Bone marrow (tissue), 2 donors: ENCODE measurements around the gene MILR1.
"Not testable (repeated sequence)": the region's sequence is repeated elsewhere in the genome, so short reads cannot be mapped to it uniquely, and the experiment has no call there.

Experiments used
- DNase-seq, 2 donors: peaks; one replicate each; lab custom pipeline; 2025; lab: John Stamatoyannopoulos, UW

The MILR1 gene, protein sequence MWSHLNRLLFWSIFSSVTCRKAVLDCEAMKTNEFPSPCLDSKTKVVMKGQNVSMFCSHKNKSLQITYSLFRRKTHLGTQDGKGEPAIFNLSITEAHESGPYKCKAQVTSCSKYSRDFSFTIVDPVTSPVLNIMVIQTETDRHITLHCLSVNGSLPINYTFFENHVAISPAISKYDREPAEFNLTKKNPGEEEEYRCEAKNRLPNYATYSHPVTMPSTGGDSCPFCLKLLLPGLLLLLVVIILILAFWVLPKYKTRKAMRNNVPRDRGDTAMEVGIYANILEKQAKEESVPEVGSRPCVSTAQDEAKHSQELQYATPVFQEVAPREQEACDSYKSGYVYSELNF

DNA sequence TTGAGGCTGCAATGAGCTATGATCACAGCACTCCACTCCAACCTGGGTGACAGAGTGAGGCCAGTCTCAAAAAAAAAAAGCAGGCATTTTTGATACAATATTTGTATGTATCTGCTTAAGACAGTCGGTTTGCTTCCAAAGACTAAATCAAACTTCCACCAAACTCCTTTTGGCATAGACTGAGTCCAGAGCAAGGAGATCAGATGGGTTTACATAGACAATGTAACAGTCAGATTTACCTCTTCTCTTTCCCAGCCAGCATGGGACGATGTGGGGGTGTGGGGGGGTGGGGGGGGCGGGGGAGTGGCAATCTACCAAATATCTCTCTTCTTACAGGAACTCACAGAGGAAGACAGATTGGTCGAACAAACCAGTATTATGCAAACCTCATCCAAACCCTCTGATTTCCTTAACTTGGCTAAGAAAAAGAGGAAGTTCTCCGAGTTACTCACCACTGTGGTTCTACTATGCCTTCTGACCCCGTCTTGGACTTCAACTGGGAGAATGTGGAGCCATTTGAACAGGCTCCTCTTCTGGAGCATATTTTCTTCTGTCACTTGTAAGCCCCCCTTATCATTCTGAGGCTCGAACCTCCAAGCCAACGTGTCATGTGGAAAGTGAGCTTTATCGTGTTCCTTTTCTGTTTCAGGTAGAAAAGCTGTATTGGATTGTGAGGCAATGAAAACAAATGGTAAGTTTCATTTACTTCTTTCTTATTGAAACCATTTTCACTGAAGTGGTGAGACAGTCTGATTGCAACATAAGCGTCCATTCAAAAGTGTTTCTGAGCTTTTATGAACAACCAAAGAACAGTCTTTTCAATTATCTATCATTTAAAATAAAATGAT lies at the start of gene MILR1:
Gene MILR1 (plus strand): TSS at position 451 of the 848 bp plus-strand sequence. CDS start 54 bp downstream, at position 505.
- peak; percentile 63 to 98 for DNase-seq

GRCh38 chr17:64399767-64400156 lies 49.2 kb upstream of the MILR1 start:
- DNase-seq = no peak

- peak in 1 of 2 donors; percentile 14 for DNase-seq
These were observed 48.3 kb upstream of the MILR1 start for GRCh38 chr17:64400642-64401041.

DNA sequence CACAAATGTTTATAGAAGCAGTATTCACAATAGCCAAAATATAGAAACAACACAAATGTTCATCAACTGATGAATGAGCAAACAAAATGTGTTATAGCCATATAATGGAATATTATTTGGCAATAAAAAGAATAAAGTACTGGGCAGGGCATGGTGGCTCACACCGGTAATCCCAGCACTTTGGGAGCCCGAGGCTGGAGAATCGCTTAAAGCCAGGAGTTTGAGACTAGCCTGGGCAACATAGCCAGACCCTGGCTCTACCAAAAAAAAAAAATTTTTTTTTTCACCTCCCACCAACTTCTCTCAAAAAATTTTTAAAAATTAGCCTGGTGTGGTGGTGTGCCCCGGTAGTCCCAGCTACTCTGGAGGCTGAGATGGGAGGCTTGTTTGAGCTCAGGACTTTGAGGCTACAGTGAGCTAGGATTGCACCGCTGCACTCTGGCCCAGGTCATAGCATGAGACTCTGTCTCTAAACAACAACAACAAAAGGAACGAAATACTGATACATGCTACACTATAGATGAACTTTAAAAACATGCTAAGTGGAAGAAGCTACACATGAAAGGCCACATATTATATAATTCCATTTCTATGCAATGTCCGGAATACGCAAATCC lies 47.6 kb upstream of the MILR1 start:
- DNase-seq = no peak

GRCh38 chr17:64401941-64402340 lies 47.0 kb upstream of the MILR1 start:
- DNase-seq = peak in 1 of 2 donors; percentile 34

- no peak for DNase-seq
These were observed 46.4 kb upstream of the MILR1 start for GRCh38 chr17:64402469-64402868.

DNA sequence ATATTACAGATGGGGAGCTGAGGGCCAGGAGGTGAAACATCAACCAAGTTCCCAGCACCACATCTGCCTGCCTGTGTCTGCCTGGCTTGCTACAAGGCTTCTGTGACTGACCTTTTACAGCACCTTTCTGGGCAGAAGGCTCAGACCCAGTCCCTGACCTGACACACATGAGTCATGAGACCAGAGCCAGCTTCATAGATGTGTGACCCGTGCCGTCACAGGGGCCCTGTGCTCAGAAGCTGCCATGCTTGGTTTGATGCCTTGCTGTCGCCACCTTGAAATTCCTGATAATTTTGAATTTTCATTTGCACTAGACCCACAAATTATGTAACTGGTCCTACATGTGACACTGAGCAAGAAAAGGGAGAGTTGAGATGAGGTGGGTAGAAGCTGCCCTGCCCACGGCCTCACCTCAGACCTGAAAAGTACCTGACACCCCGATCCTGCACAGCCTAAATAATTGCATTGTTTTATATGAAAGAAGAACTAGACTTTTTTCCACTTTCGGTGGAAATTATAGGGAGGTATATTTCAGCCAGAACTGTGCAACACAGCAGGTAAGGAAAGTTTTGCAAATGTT lies 44.9 kb upstream of the MILR1 start:
- no peak for DNase-seq

DNA sequence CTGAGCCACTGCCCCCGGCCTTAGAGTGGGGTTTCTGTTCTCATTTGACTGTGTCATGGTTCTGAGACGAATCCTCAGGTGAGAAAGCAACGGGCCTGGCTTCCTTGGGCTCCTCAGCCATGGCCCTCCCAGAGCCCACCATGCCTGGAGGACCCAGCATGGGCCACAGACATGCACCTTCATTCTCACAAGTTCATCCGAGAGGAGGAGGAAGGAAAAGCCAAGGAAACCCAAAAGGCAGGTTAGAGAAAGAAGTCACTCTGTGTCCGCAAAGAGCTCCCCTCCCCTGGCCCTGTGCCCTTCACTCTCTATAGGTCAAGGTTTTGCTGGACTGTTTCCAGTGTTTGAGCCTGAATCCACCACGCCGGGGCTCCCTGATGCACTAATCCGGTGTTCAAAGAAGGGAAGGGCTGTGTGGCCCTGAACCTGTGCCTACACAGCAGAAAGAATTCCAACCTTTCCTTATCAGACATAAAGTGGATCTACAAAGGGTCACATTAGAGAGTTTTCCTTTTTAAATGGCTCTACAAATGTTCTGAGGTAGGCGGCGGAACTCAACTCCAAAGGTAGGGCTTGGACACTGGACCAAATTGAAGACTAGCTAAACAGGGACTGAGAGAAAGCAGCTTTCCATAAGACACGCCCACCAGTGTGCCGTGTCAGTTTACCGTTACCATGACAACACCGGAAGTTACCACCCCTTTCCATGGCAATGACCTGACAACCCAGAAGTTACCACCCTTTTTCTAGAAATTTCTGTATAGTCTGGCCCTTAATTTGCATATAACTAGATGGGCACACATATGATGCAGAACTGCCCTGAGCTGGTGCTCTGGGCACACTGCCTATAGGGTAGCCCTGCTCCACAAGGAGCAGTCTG lies 42.4 kb upstream of the MILR1 start:
- DNase-seq = no peak

- DNase-seq = no peak
These were observed 38.0 kb upstream of the MILR1 start for GRCh38 chr17:64410750-64411490.

DNA sequence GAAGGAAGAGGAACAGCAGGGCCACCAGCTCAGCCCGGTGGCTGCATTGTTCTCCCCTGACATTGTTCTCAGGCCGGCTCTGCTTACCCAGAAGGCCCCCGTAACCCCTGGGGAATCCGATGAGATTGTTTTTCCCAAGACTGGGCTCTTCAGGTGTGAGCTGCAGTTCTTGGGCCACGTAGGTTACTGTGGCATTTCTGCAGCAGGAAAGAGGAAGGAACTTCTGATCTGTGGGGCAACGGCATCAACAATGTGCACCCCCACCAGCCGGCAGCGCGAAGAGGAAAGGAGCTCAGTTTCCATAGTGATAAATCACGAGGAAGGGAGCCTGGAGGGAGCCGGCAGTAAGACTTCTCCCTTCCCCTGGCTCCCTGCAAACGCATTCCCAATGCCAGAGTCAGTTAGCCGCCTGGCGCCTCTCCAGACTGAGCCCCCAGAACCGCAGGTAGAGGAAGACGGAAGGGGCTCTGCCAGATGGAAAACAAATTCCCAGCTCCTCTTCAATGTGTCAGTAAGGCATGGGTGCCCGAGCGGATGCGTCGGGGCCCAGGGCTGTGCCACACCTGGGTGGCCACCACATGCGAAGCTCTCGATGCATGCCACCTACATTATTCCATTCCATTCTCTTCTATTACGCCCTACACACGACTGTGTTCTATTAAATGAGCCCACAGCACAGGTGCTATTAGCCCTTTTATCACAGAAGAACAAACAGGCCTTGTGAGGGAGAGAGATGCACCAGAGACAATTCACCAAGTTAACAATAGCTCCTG lies 36.7 kb upstream of the MILR1 start:
- peak; percentile 29 to 57 for DNase-seq

- no peak for DNase-seq
These were observed 36.0 kb upstream of the MILR1 start for GRCh38 chr17:64412944-64413381.

- no peak for DNase-seq
These were observed 35.4 kb upstream of the MILR1 start for GRCh38 chr17:64413513-64413912.

DNA sequence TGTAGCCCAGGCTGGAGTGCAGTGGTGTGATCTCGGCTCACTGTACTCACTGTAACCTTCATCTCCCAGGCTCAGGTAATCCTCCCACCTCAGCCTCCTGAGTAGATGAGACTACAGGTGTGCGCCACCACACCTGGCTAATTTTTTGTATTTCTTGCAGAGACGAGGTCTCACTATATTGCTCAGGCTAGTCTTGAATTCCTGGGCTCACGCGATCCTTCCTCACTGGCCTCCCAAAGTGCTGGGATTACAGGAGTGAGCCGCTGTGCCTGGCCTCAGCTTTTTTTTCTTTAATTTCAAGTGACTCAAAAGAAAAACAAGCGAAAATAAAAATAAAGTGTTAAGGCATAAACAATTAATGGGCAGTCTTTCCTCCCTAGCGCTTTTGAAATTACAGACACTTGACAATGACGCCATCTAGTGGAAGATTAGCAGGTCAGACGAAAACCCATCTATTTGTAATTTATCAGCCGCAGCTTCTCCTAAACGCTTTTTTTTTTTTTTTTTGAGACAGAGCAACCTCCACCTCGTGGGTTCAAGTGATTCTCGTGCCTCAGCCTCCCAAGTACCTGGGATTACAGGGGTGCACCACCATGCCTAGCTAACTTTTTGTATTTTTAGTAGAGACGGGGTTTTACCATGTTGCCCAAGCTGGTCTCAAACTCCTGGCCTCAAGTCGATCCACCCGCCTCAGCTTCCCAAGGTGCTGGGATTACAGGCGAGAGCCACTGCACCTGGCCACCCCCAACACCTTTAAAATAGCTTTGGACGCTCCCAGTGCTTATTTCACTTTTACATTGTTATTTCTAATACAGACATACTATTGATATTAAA lies 30.2 kb upstream of the MILR1 start:
- DNase-seq = peak in 1 of 2 donors; percentile 81

DNA sequence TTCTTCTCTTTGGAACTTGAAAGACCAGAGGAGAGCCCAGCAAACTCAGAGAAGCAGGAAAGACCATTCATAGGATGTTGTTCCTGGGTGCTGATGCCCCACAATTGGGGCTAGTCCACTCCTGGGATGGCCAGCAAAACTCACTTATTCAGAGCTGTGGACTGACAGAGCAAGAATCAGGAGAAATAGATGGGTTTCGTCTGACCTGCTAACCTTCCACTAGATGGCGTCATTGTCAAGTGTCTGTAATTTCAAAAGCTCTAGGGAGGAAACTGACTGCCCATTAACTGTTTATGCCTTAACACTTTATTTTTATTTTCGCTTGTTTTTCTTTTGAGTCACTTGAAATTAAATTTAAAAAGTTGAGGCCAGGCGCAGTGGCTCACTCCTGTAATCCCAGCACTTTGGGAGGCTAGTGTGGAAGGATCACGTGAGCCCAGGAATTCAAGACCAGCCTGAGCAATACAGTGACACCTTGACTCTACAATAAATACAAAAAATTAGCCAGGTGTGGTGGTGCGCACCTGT lies 28.7 kb upstream of the MILR1 start:
- peak in 1 of 2 donors; percentile 88 for DNase-seq

GRCh38 chr17:64422121-64422520 lies 26.8 kb upstream of the MILR1 start:
- DNase-seq = not testable (repeated sequence)

- no peak for DNase-seq
These were observed 25.0 kb upstream of the MILR1 start for GRCh38 chr17:64423881-64424280.

GRCh38 chr17:64424324-64424849 lies 24.5 kb upstream of the MILR1 start:
- no peak for DNase-seq

GRCh38 chr17:64425191-64425590 lies 23.7 kb upstream of the MILR1 start:
- DNase-seq = no peak
